ENCODE data around the gene SGCD.

Gene SGCD

GRCh38 chr5:156386976-156387375 is 60.0 kb downstream of the SGCD start:
- Histone ChIP-seq H3K9me3 (ENCODE audit: control insufficient read depth, low read depth, low read length) (no peaks in the 10 kb centered on the region), H3K9ac (ENCODE audit: low read length) (no peak overlapping the region), H3K27ac (ENCODE audit: low read length) (no peak overlapping the region), H3K27me3 (ENCODE audit: control insufficient read depth, insufficient read depth, low read length) (no peaks in the 10 kb centered on the region), H3K4me1 (ENCODE audit: control insufficient read depth, low read depth, low read length) (no peaks in the 10 kb centered on the region), H3K4me3 (ENCODE audit: low read length) (no peak overlapping the region), H3K36me3 (ENCODE audit: control insufficient read depth, low read depth, low read length) (no peaks in the 10 kb centered on the region)

- no peaks in the 10 kb centered on the region for H3K4me1 ChIP-seq (ENCODE audit: control insufficient read depth, low read depth, low read length)
- no peak overlapping the region for H3K27ac ChIP-seq (ENCODE audit: low read length)
- no peaks in the 10 kb centered on the region for H3K27me3 ChIP-seq (ENCODE audit: control insufficient read depth, insufficient read depth, low read length)
- H3K9ac ChIP-seq (ENCODE audit: low read length): no peak overlapping the region
- H3K9me3 ChIP-seq (ENCODE audit: control insufficient read depth, low read depth, low read length): no peaks in the 10 kb centered on the region
- no peaks in the 10 kb centered on the region for H3K36me3 ChIP-seq (ENCODE audit: control insufficient read depth, low read depth, low read length)
- no peak overlapping the region for H3K4me3 ChIP-seq (ENCODE audit: low read length)
Measured at GRCh38 chr5:156387391-156387790, 60.4 kb downstream of the SGCD start.

- Histone ChIP-seq H3K9me3 (ENCODE audit: control insufficient read depth, low read depth, low read length) (no peaks in the 10 kb centered on the region), H3K9ac (ENCODE audit: low read length) (no peak overlapping the region), H3K27me3 (ENCODE audit: control insufficient read depth, insufficient read depth, low read length) (no peaks in the 10 kb centered on the region), H3K36me3 (ENCODE audit: control insufficient read depth, low read depth, low read length) (no peaks in the 10 kb centered on the region), H3K4me3 (ENCODE audit: low read length) (no peak overlapping the region), H3K4me1 (ENCODE audit: control insufficient read depth, low read depth, low read length) (no peaks in the 10 kb centered on the region), H3K27ac (ENCODE audit: low read length) (no peak overlapping the region)
Measured at GRCh38 chr5:156388233-156388632, 61.3 kb downstream of the SGCD start.

GRCh38 chr5:156391139-156391538 is 64.2 kb downstream of the SGCD start:
- Histone ChIP-seq H3K27me3 (ENCODE audit: control insufficient read depth, insufficient read depth, low read length) (no peaks in the 10 kb centered on the region), H3K36me3 (ENCODE audit: control insufficient read depth, low read depth, low read length) (no peaks in the 10 kb centered on the region), H3K27ac (ENCODE audit: low read length) (no peak overlapping the region), H3K9me3 (ENCODE audit: control insufficient read depth, low read depth, low read length) (no peaks in the 10 kb centered on the region), H3K4me3 (ENCODE audit: low read length) (no peak overlapping the region), H3K4me1 (ENCODE audit: control insufficient read depth, low read depth, low read length) (no peaks in the 10 kb centered on the region), H3K9ac (ENCODE audit: low read length) (no peak overlapping the region)

GRCh38 chr5:156393980-156394379 is 67.0 kb downstream of the SGCD start:
- Histone ChIP-seq H3K27ac (ENCODE audit: low read length) (no peak overlapping the region), H3K27me3 (ENCODE audit: control insufficient read depth, insufficient read depth, low read length) (no peaks in the 10 kb centered on the region), H3K4me3 (ENCODE audit: low read length) (no peak overlapping the region), H3K9ac (ENCODE audit: low read length) (no peak overlapping the region), H3K4me1 (ENCODE audit: control insufficient read depth, low read depth, low read length) (no peaks in the 10 kb centered on the region), H3K9me3 (ENCODE audit: control insufficient read depth, low read depth, low read length) (no peaks in the 10 kb centered on the region), H3K36me3 (ENCODE audit: control insufficient read depth, low read depth, low read length) (no peaks in the 10 kb centered on the region)

GRCh38 chr5:156394642-156395305 is 67.8 kb downstream of the SGCD start:
- no peaks in the 10 kb centered on the region for H3K36me3 ChIP-seq (ENCODE audit: control insufficient read depth, low read depth, low read length)
- H3K4me1 ChIP-seq (ENCODE audit: control insufficient read depth, low read depth, low read length): no peaks in the 10 kb centered on the region
- no peaks in the 10 kb centered on the region for H3K9me3 ChIP-seq (ENCODE audit: control insufficient read depth, low read depth, low read length)
- no peak overlapping the region for H3K27ac ChIP-seq (ENCODE audit: low read length)
- no peak overlapping the region for H3K9ac ChIP-seq (ENCODE audit: low read length)
- H3K4me3 ChIP-seq (ENCODE audit: low read length): no peak overlapping the region
- no peaks in the 10 kb centered on the region for H3K27me3 ChIP-seq (ENCODE audit: control insufficient read depth, insufficient read depth, low read length)

- Histone ChIP-seq H3K4me3 (ENCODE audit: low read length) (no peak overlapping the region), H3K4me1 (ENCODE audit: control insufficient read depth, low read depth, low read length) (no peaks in the 10 kb centered on the region), H3K36me3 (ENCODE audit: control insufficient read depth, low read depth, low read length) (no peaks in the 10 kb centered on the region), H3K27me3 (ENCODE audit: control insufficient read depth, insufficient read depth, low read length) (no peaks in the 10 kb centered on the region), H3K9me3 (ENCODE audit: control insufficient read depth, low read depth, low read length) (no peaks in the 10 kb centered on the region), H3K9ac (ENCODE audit: low read length) (no peak overlapping the region), H3K27ac (ENCODE audit: low read length) (no peak overlapping the region)
Measured at GRCh38 chr5:156395306-156395675, 68.3 kb downstream of the SGCD start.

GRCh38 chr5:156396063-156396829 is 69.3 kb downstream of the SGCD start:
- H3K4me1 ChIP-seq (ENCODE audit: control insufficient read depth, low read depth, low read length): no peaks in the 10 kb centered on the region
- H3K9me3 ChIP-seq (ENCODE audit: control insufficient read depth, low read depth, low read length): no peaks in the 10 kb centered on the region
- no peaks in the 10 kb centered on the region for H3K36me3 ChIP-seq (ENCODE audit: control insufficient read depth, low read depth, low read length)
- no peak overlapping the region for H3K27ac ChIP-seq (ENCODE audit: low read length)
- no peak overlapping the region for H3K4me3 ChIP-seq (ENCODE audit: low read length)
- no peak overlapping the region for H3K9ac ChIP-seq (ENCODE audit: low read length)
- H3K27me3 ChIP-seq (ENCODE audit: control insufficient read depth, insufficient read depth, low read length): no peaks in the 10 kb centered on the region

GRCh38 chr5:156396830-156397081 is 69.8 kb downstream of the SGCD start:
- Histone ChIP-seq H3K9ac (ENCODE audit: low read length) (no peak overlapping the region), H3K36me3 (ENCODE audit: control insufficient read depth, low read depth, low read length) (no peaks in the 10 kb centered on the region), H3K9me3 (ENCODE audit: control insufficient read depth, low read depth, low read length) (no peaks in the 10 kb centered on the region), H3K27ac (ENCODE audit: low read length) (no peak overlapping the region), H3K4me3 (ENCODE audit: low read length) (no peak overlapping the region), H3K4me1 (ENCODE audit: control insufficient read depth, low read depth, low read length) (no peaks in the 10 kb centered on the region), H3K27me3 (ENCODE audit: control insufficient read depth, insufficient read depth, low read length) (no peaks in the 10 kb centered on the region)

- Histone ChIP-seq H3K4me1 (ENCODE audit: control insufficient read depth, low read depth, low read length) (peaks cover 4% of the 10 kb centered on the region), H3K9ac (ENCODE audit: low read length) (no peak overlapping the region), H3K4me3 (ENCODE audit: low read length) (no peak overlapping the region), H3K9me3 (ENCODE audit: control insufficient read depth, low read depth, low read length) (no peaks in the 10 kb centered on the region), H3K27me3 (ENCODE audit: control insufficient read depth, insufficient read depth, low read length) (no peaks in the 10 kb centered on the region), H3K36me3 (ENCODE audit: control insufficient read depth, low read depth, low read length) (no peaks in the 10 kb centered on the region), H3K27ac (ENCODE audit: low read length) (no peak overlapping the region)
Measured at GRCh38 chr5:156399323-156399722, 72.4 kb downstream of the SGCD start.

- Histone ChIP-seq H3K9me3 (ENCODE audit: control insufficient read depth, low read depth, low read length) (no peaks in the 10 kb centered on the region), H3K36me3 (ENCODE audit: control insufficient read depth, low read depth, low read length) (no peaks in the 10 kb centered on the region), H3K4me3 (ENCODE audit: low read length) (no peak overlapping the region), H3K4me1 (ENCODE audit: control insufficient read depth, low read depth, low read length) (peaks cover 4% of the 10 kb centered on the region), H3K27ac (ENCODE audit: low read length) (no peak overlapping the region), H3K9ac (ENCODE audit: low read length) (no peak overlapping the region), H3K27me3 (ENCODE audit: control insufficient read depth, insufficient read depth, low read length) (no peaks in the 10 kb centered on the region)
Measured at GRCh38 chr5:156400231-156400986, 73.4 kb downstream of the SGCD start.

- Histone ChIP-seq H3K4me1 (ENCODE audit: control insufficient read depth, low read depth, low read length) (peaks cover 4% of the 10 kb centered on the region), H3K27me3 (ENCODE audit: control insufficient read depth, insufficient read depth, low read length) (no peaks in the 10 kb centered on the region), H3K9ac (ENCODE audit: low read length) (no peak overlapping the region), H3K27ac (ENCODE audit: low read length) (no peak overlapping the region), H3K4me3 (ENCODE audit: low read length) (no peak overlapping the region), H3K9me3 (ENCODE audit: control insufficient read depth, low read depth, low read length) (no peaks in the 10 kb centered on the region), H3K36me3 (ENCODE audit: control insufficient read depth, low read depth, low read length) (no peaks in the 10 kb centered on the region)
Measured at GRCh38 chr5:156401804-156402203, 74.8 kb downstream of the SGCD start.
